ENCODE measurements around the gene GABRD.

Gene GABRD

GRCh38 chr1:1973716-1974642 is 45.2 kb upstream of the GABRD start:
- H3K9ac ChIP-seq (ENCODE audit: low read depth, low read length, poor library complexity, severe bottlenecking) = no peak overlapping the region
- no peaks in the 10 kb centered on the region for H3K4me1 ChIP-seq (ENCODE audit: insufficient read depth, low read length, poor library complexity, severe bottlenecking)
- H3K9me3 ChIP-seq (ENCODE audit: insufficient read depth, low read depth, low read length) = peaks cover 7% of the 10 kb centered on the region; the same call in 1 of the 2 replicates
- no peaks in the 10 kb centered on the region for H3K79me2 ChIP-seq (ENCODE audit: insufficient read depth, low read length)
- no peaks in the 10 kb centered on the region for H3K36me3 ChIP-seq (ENCODE audit: insufficient read depth, low read length)
- TF ChIP-seq CTCF (conservative IDR thresholded peaks at IDR 0.05; ENCODE audit: low read length) = no peak
- TF ChIP-seq EZH2phosphoT487 (IDR thresholded peaks at IDR 0.05; ENCODE audit: borderline replicate concordance) = no peak
- no peaks in the 10 kb centered on the region for H3F3A ChIP-seq (ENCODE audit: low read depth)
- H4K20me1 ChIP-seq (ENCODE audit: insufficient read depth, low read length, poor library complexity, severe bottlenecking) = no peaks in the 10 kb centered on the region
- H3K4me2 ChIP-seq (ENCODE audit: low read depth, low read length, poor library complexity, severe bottlenecking) = no peak overlapping the region
- H2AFZ ChIP-seq (ENCODE audit: low read length) = no peak overlapping the region
- no peak overlapping the region for H3K4me3 ChIP-seq (ENCODE audit: low read length, poor library complexity, severe bottlenecking)
- H3K9me2 ChIP-seq (replicated peaks; ENCODE audit: low read depth, low read length) = no peaks in the 10 kb centered on the region
- H3K27me3 ChIP-seq (ENCODE audit: insufficient read depth, low read length, poor library complexity, severe bottlenecking) = no peaks in the 10 kb centered on the region

GRCh38 chr1:1974834-1975233 is 44.3 kb upstream of the GABRD start:
- no peak overlapping the region for H3K4me2 ChIP-seq (ENCODE audit: low read depth, low read length, poor library complexity, severe bottlenecking)
- no peaks in the 10 kb centered on the region for H3K27me3 ChIP-seq (ENCODE audit: insufficient read depth, low read length, poor library complexity, severe bottlenecking)
- no peak overlapping the region for H3K4me3 ChIP-seq (ENCODE audit: low read length, poor library complexity, severe bottlenecking)
- H3K79me2 ChIP-seq (ENCODE audit: insufficient read depth, low read length) = no peaks in the 10 kb centered on the region
- H3K36me3 ChIP-seq (ENCODE audit: insufficient read depth, low read length) = no peaks in the 10 kb centered on the region
- H3F3A ChIP-seq (ENCODE audit: low read depth) = no peaks in the 10 kb centered on the region
- no peak overlapping the region for H2AFZ ChIP-seq (ENCODE audit: low read length)
- no peaks in the 10 kb centered on the region for H4K20me1 ChIP-seq (ENCODE audit: insufficient read depth, low read length, poor library complexity, severe bottlenecking)
- TF ChIP-seq EZH2phosphoT487 (IDR thresholded peaks at IDR 0.05; ENCODE audit: borderline replicate concordance) (no peak), CTCF (conservative IDR thresholded peaks at IDR 0.05; ENCODE audit: low read length) (no peak)
- H3K9me2 ChIP-seq (replicated peaks; ENCODE audit: low read depth, low read length) = no peaks in the 10 kb centered on the region
- H3K9ac ChIP-seq (ENCODE audit: low read depth, low read length, poor library complexity, severe bottlenecking) = no peak overlapping the region
- H3K9me3 ChIP-seq (ENCODE audit: insufficient read depth, low read depth, low read length) = peaks cover 7% of the 10 kb centered on the region; the same call in 1 of the 2 replicates
- H3K4me1 ChIP-seq (ENCODE audit: insufficient read depth, low read length, poor library complexity, severe bottlenecking) = no peaks in the 10 kb centered on the region

GRCh38 chr1:1975535-1975934 is 43.6 kb upstream of the GABRD start:
- TF ChIP-seq CTCF (conservative IDR thresholded peaks at IDR 0.05; ENCODE audit: low read length) (no peak), EZH2phosphoT487 (IDR thresholded peaks at IDR 0.05; ENCODE audit: borderline replicate concordance) (no peak)
- H3K79me2 ChIP-seq (ENCODE audit: insufficient read depth, low read length) = no peaks in the 10 kb centered on the region
- H3K9ac ChIP-seq (ENCODE audit: low read depth, low read length, poor library complexity, severe bottlenecking) = no peak overlapping the region
- H3F3A ChIP-seq (ENCODE audit: low read depth) = no peaks in the 10 kb centered on the region
- H4K20me1 ChIP-seq (ENCODE audit: insufficient read depth, low read length, poor library complexity, severe bottlenecking) = no peaks in the 10 kb centered on the region
- no peak overlapping the region for H2AFZ ChIP-seq (ENCODE audit: low read length)
- no peak overlapping the region for H3K4me2 ChIP-seq (ENCODE audit: low read depth, low read length, poor library complexity, severe bottlenecking)
- peaks cover 7% of the 10 kb centered on the region; the same call in 1 of the 2 replicates for H3K9me3 ChIP-seq (ENCODE audit: insufficient read depth, low read depth, low read length)
- H3K9me2 ChIP-seq (replicated peaks; ENCODE audit: low read depth, low read length) = no peaks in the 10 kb centered on the region
- H3K4me3 ChIP-seq (ENCODE audit: low read length, poor library complexity, severe bottlenecking) = no peak overlapping the region
- no peaks in the 10 kb centered on the region for H3K4me1 ChIP-seq (ENCODE audit: insufficient read depth, low read length, poor library complexity, severe bottlenecking)
- no peaks in the 10 kb centered on the region for H3K27me3 ChIP-seq (ENCODE audit: insufficient read depth, low read length, poor library complexity, severe bottlenecking)
- no peaks in the 10 kb centered on the region for H3K36me3 ChIP-seq (ENCODE audit: insufficient read depth, low read length)
